VCaP (cell line): ENCODE results near the gene OR5T2.

Experiments
- H3K27ac ChIP-seq: fragments of 450-650 bp; 2 replicates; pipeline ENCODE4 v1.5.1; 2017
- CTCF ChIP-seq: fragments of 450-650 bp; conservative IDR thresholded peaks from 2 replicates; pipeline ENCODE4 v1.5.1; 2017; ENCODE audit warnings: mild to moderate bottlenecking, moderate library complexity

OR5T2 gene

GRCh38 chr11:56196705-56197104 lies 37.4 kb downstream of the OR5T2 start:
- H3K27ac ChIP-seq = no peak overlapping the region
- no peak for TF ChIP-seq CTCF

- TF ChIP-seq CTCF = no peak
Measured at GRCh38 chr11:56188602-56189001, 45.5 kb downstream of the OR5T2 start.

GRCh38 chr11:56183459-56183858 lies 50.6 kb downstream of the OR5T2 start:
- H3K27ac ChIP-seq = no peak overlapping the region
- no peak for TF ChIP-seq CTCF

More at GRCh38 chr11:56188602-56189001, 45.5 kb downstream of the OR5T2 start:
- no peak overlapping the region for H3K27ac ChIP-seq
